GM23248 (cell line): ENCODE data around the gene DOCK10.

Experiments used
- EZH2 ChIP-seq: fragments of 200-600 bp; sonication (generic); IDR thresholded peaks from 2 replicates; pipeline ENCODE4 v1.6.1; 2018; ENCODE audit warnings: antibody characterized with exemption, mild to moderate bottlenecking; ENCODE audit not compliant: insufficient read depth, poor library complexity, severe bottlenecking
- EZH2phosphoT487 ChIP-seq: fragments of 200-600 bp; sonication (generic); IDR thresholded peaks from 2 replicates; pipeline ENCODE4 v1.6.1; 2018; ENCODE audit warnings: antibody characterized with exemption, moderate library complexity, mild to moderate bottlenecking, low read depth; ENCODE audit not compliant: insufficient read depth

- no peak for TF ChIP-seq EZH2
- TF ChIP-seq EZH2phosphoT487, result no peak
These were observed 196.1 kb downstream of the DOCK10 start for GRCh38 chr2:224846161-224846560.
